Esophagus squamous epithelium (tissue), 5 donors: ENCODE data around the gene TNKS2. TPM values are rescaled to one million over a fixed set of nuclear protein-coding genes. Genes with fewer than 3 reads are reported as not detected.
"Not testable (repeated sequence)": the region's sequence is repeated elsewhere in the genome, so short reads cannot be mapped to it uniquely, and the experiment has no call there.

ENCODE experiments used
- DNase-seq: peaks from one replicate; lab custom pipeline; 2025; lab: John Stamatoyannopoulos, UW
- H3K27ac ChIP-seq, 4 donors: fragments of 200-600 bp; sonication (generic); one replicate each; pipeline ENCODE4 v1.5.1; 2016 to 2019; ENCODE audit warnings: mild to moderate bottlenecking in 1 of 4
- H3K27me3 ChIP-seq, 4 donors: fragments of 200-600 bp; sonication (generic); 1 replicate in 3 of 4; 2 replicates in 1 of 4; pipeline versions ENCODE4 v1.5.1 to v1.6.0; 2017 to 2021; ENCODE audit warnings: antibody characterized with exemption in 1 of 4
- H3K36me3 ChIP-seq, 3 donors: fragments of 200-600 bp; sonication (generic); one replicate each; pipeline ENCODE4 v1.5.1; 2016 to 2019
- H3K4me1 ChIP-seq, 3 donors: fragments of 200-600 bp; sonication (generic); one replicate each; pipeline ENCODE4 v1.5.1; 2017 to 2019
- H3K4me3 ChIP-seq, 4 donors: fragments of 200-600 bp; sonication (generic); 1 replicate in 3 of 4; 2 replicates in 1 of 4; pipeline ENCODE4 v1.5.1; 2016 to 2019; ENCODE audit warnings: mild to moderate bottlenecking in 2 of 4, moderate library complexity in 1 of 4
- H3K9me3 ChIP-seq, 3 donors: fragments of 200-600 bp; sonication (generic); one replicate each; pipeline ENCODE4 v1.5.1; 2016 to 2019
- CTCF ChIP-seq, 6 experiments: fragments of 450-650 bp in 4 of 6; fragments of 200-600 bp in 2 of 6; sonication (generic) in 2 of 6; IDR thresholded peaks; one replicate each; pipeline ENCODE4 v1.5.1; 2016 to 2019; ENCODE audit warnings: antibody characterized with exemption in 6 of 6, mild to moderate bottlenecking in 4 of 6, moderate library complexity in 4 of 6
- POLR2A ChIP-seq, 4 donors: fragments of 450-650 bp; IDR thresholded peaks; one replicate each; pipeline ENCODE4 v1.6.1; 2017; ENCODE audit warnings: antibody characterized with exemption in 4 of 4, mild to moderate bottlenecking in 4 of 4, moderate library complexity in 3 of 4
- WGBS, 2 donors: methylation state at CpG; one replicate each; pipeline ENCODE4 v1.1.5; 2018; 5-methylcytosine and 5-hydroxymethylcytosine counted together
- intact Hi-C: fragments of 100-400 bp; cut with DNase I; formaldehyde crosslinking; loops from one replicate; pipeline ENCODE4 v1.15.0; 2022
- total RNA-seq, 4 donors: library from RNA; depleted of rRNA; stranded (reverse); fragments of >200 nt; gene quantifications; one replicate each; pipeline ENCODE4 v1.1.0, GENCODE V29; 2016
- donor health status: DM: yes; HTN: yes; CAD: no.

TNKS2 gene
- total RNA-seq: 10 to 100 TPM; 33.1 to 43.5 (median 39.2) TPM

GRCh38 chr10:91797874-91798648 lies at the start of gene TNKS2:
TSS of gene TNKS2 (plus strand) at chr10:91798426. CDS start at chr10:91798691, 265 bp downstream.
- no peaks in the 10 kb centered on the region for H3K27me3 ChIP-seq
- DNase-seq: peak; percentile 70
- TF ChIP-seq CTCF (IDR thresholded peaks at IDR 0.05): peak in 1 of 6 experiments; percentile 27
- TF ChIP-seq POLR2A (IDR thresholded peaks at IDR 0.05): peak in 3 of 4 donors; percentile 93 to 98 (median 93)
- intact Hi-C loops: no loop called here
- no peaks in the 10 kb centered on the region for H3K9me3 ChIP-seq
- peaks cover 10 to 60% (median 42%) of the 10 kb centered on the region in 3 donors for H3K4me1 ChIP-seq
- peak within 1 kb of the TSS; percentile 98 to 99 (median 98) for H3K27ac ChIP-seq
- H3K4me3 ChIP-seq: peak within 1 kb of the TSS; percentile 81 to 99 (median 93)
- 0 to 1% methylated on average over 5 to 9 of the region's 64 CpGs for WGBS, 2 donors
- H3K36me3 ChIP-seq: peaks cover 0 to 10% (median 0%) of the 10 kb centered on the region in 3 donors

GRCh38 chr10:91749592-91749991 lies 48.6 kb upstream of the TNKS2 start:
- H3K27ac ChIP-seq, intact Hi-C loops, H3K4me1 ChIP-seq, H3K9me3 ChIP-seq, H3K27me3 ChIP-seq, H3K4me3 ChIP-seq, H3K36me3 ChIP-seq, DNase-seq: not testable (repeated sequence)
- 88 to 93% methylated on average over 5 of the region's 20 CpGs for WGBS, 2 donors

- no peaks in the 10 kb centered on the region for H3K4me1 ChIP-seq
- H3K4me3 ChIP-seq: no peak overlapping the region
- no peaks in the 10 kb centered on the region for H3K36me3 ChIP-seq
- intact Hi-C loops: loop anchor here (5.0 kb wide), 1 partner anchor 151 kb away; the partner anchor contains the start of gene FGFBP3
- no peak overlapping the region for H3K27ac ChIP-seq
- WGBS, 2 donors: 40 to 53% methylated on average over 2 of the region's 2 CpGs
- no peaks in the 10 kb centered on the region for H3K9me3 ChIP-seq
- TF ChIP-seq POLR2A (IDR thresholded peaks at IDR 0.05): no peak
- no peak for TF ChIP-seq CTCF (IDR thresholded peaks at IDR 0.05)
- H3K27me3 ChIP-seq: peaks cover 0 to 7% (median 0%) of the 10 kb centered on the region in 4 donors
- no peak for DNase-seq
Measured at GRCh38 chr10:91756286-91756685, 41.9 kb upstream of the TNKS2 start.

- DNase-seq: no peak
- intact Hi-C loops: loop anchor here (5.0 kb wide), 1 partner anchor 149 kb away; the partner anchor contains the start of gene FGFBP3
- H3K4me3 ChIP-seq: no peak overlapping the region
- H3K27ac ChIP-seq: no peak overlapping the region
- H3K36me3 ChIP-seq: no peaks in the 10 kb centered on the region
- no peaks in the 10 kb centered on the region for H3K9me3 ChIP-seq
- H3K27me3 ChIP-seq: peaks cover 0 to 7% (median 0%) of the 10 kb centered on the region in 4 donors
- H3K4me1 ChIP-seq: no peaks in the 10 kb centered on the region
- 51 to 52% methylated on average over 3 of the region's 3 CpGs for WGBS, 2 donors
- TF ChIP-seq CTCF (IDR thresholded peaks at IDR 0.05) (peak in 5 of 6 experiments; percentile 43 to 67 (median 49)), POLR2A (IDR thresholded peaks at IDR 0.05) (no peak)
Measured at GRCh38 chr10:91758303-91759146, 39.7 kb upstream of the TNKS2 start.

- no peak overlapping the region for H3K4me3 ChIP-seq
- no peak overlapping the region for H3K27ac ChIP-seq
- no peaks in the 10 kb centered on the region for H3K36me3 ChIP-seq
- H3K9me3 ChIP-seq: no peaks in the 10 kb centered on the region
- WGBS, 2 donors: 67 to 71% methylated on average over 5 of the region's 5 CpGs
- no peak for TF ChIP-seq CTCF (IDR thresholded peaks at IDR 0.05)
- TF ChIP-seq POLR2A (IDR thresholded peaks at IDR 0.05): no peak
- DNase-seq: no peak
- no peaks in the 10 kb centered on the region for H3K4me1 ChIP-seq
- peaks cover 0 to 7% (median 0%) of the 10 kb centered on the region in 4 donors for H3K27me3 ChIP-seq
- intact Hi-C loops: loop anchor here (5.0 kb wide), 1 partner anchor 148 kb away; the partner anchor contains the start of gene FGFBP3
Measured at GRCh38 chr10:91759581-91759986, 38.6 kb upstream of the TNKS2 start.
